GM18907 (cell line): ENCODE data around the gene HMX2.

Experiments
- ATAC-seq: cut with Tn5 transposase; IDR thresholded peaks from one replicate; pipeline ENCODE4 v1.9.1; 2021; ENCODE audit warnings: mild to moderate bottlenecking, moderate library complexity; ENCODE audit not compliant: unreplicated experiment

Gene HMX2

GRCh38 chr10:123136806-123137642 lies 10.9 kb upstream of the HMX2 start:
- ATAC-seq = no peak

GRCh38 chr10:123139165-123139520 lies 8.8 kb upstream of the HMX2 start:
- ATAC-seq = no peak

GRCh38 chr10:123139521-123140163 lies 8.3 kb upstream of the HMX2 start:
- ATAC-seq = no peak

- ATAC-seq = no peak
Measured at GRCh38 chr10:123140164-123140982, 7.6 kb upstream of the HMX2 start.

- ATAC-seq = no peak
Measured at GRCh38 chr10:123140983-123141390, 6.9 kb upstream of the HMX2 start.

- no peak for ATAC-seq
Measured at GRCh38 chr10:123141791-123142700, 5.9 kb upstream of the HMX2 start.

GRCh38 chr10:123142701-123143161 lies 5.2 kb upstream of the HMX2 start:
- no peak for ATAC-seq

- no peak for ATAC-seq
Measured at GRCh38 chr10:123143162-123143824, 4.6 kb upstream of the HMX2 start.

DNA sequence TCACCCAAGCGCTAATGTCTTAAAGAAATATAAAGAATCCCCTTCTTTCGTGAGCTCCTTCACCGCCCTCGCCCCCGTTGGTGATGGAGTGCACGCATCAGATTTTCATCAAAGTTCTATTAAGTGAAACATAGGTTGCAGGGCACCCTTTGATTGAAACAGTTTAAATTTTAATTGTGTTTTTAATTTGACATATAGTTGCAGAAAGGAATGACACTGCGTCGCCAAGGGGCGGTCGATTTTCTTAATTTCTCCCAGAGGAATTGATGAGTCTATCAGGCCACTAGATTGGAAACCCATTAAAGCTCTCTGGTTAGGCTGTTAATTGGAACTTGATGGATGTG lies 4.1 kb upstream of the HMX2 start:
- ATAC-seq = no peak

- ATAC-seq = no peak
Measured at GRCh38 chr10:123144697-123145541, 3.0 kb upstream of the HMX2 start.

- ATAC-seq = no peak
Measured at GRCh38 chr10:123145542-123146012, 2.4 kb upstream of the HMX2 start.

DNA sequence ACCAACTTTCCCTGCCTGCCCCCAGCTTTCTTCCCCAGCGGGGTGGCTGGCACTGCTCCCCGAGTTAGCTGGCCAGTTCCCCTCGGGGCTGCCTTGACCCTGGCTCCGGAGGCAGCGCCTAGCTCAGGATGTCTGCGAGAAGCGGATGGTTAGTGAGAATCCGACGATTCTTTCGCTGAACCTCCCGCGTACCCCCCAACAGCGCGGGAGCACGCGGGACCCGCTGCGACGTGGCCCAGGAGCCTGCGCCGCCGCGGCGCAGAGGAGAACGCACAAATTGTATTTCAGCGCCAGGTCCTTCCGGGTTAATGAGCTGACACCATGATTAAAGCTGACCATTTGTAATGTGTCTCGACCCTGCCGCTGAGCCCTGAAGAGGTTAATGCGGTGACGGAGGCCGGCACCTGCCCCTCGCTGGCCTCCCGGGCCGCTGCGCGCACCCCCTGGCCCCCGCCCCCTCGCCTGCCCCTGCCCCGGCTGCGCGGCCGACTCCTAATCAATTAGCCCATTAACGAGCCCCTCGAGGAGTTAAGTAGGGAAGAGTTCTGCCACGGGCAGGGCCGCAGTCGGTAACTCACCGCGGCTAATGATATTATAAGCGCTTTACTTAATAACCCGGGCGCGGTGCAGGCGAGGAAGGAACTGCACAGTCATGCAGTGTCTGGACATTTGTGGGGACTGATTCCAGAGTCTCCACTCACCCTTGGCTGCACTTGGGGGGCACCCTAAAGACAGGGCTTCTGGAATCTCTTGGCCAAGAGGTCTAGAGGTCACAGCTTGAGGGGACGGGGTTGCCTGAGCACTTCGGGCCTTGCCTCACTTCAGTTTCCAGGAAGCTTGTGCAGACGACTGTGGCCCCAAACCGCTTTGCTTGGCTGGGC lies 1.7 kb upstream of the HMX2 start:
- ATAC-seq = no peak

- ATAC-seq = no peak
Measured at GRCh38 chr10:123146894-123147634, 872 bp upstream of the HMX2 start.

- no peak for ATAC-seq
Measured at GRCh38 chr10:123148414-123149161, 652 bp downstream of the HMX2 start.

DNA sequence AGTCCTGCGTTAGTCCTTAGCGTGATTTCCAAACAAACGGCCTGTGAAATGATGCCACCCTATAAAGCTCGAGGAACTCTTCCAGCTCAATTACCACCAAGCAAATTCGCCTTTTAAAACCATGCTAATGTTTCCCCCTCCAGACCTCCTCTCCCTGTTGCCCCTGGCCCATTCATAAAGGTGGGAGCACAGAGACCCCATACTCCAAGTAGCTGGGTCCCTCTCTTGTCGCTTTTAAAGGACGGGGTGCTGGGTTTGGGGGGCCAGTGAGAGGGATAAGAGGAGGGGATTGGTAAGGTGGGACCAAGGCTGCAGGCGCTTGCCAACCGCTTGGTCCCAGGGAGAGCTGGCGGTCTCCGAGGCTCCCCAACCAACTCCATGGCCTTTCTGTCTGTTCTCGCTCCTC lies 1.2 kb downstream of the HMX2 start:
- no peak for ATAC-seq

GRCh38 chr10:123149568-123150270 lies 1.8 kb downstream of the HMX2 start:
- no peak for ATAC-seq
